HepG2 (cell line): ENCODE results near the gene MMP25. TPM values are rescaled to one million over a fixed set of nuclear protein-coding genes. Genes with fewer than 3 reads are reported as not detected.

Experiments
- GTF2F1 ChIP-seq: fragments of 150-350 bp; IDR thresholded peaks from 2 replicates; pipeline ENCODE4 v1.6.1; 2014; ENCODE audit warnings: low read length
- NFE2L1 ChIP-seq: sonication (generic); formaldehyde crosslinking; IDR thresholded peaks from 2 replicates; pipeline ENCODE4 v1.4.0; 2020; ENCODE audit warnings: missing genetic modification reagents, mild to moderate bottlenecking, borderline replicate concordance
- NFRKB ChIP-seq: fragments of 450-650 bp; IDR thresholded peaks from 2 replicates; pipeline ENCODE4 v1.6.1; 2017
- NR2F2 ChIP-seq: IDR thresholded peaks from 2 replicates; pipeline ENCODE4 v1.6.1; 2012; ENCODE audit warnings: low read depth, inconsistent platforms, borderline replicate concordance
- PCBP2 ChIP-seq: fragments of 200-400 bp; formaldehyde crosslinking; optimal IDR thresholded peaks from 2 replicates; pipeline ENCODE3; 2018; ENCODE audit warnings: low read length, low read depth; ENCODE audit not compliant: poor library complexity, severe bottlenecking
- RBM22 ChIP-seq: fragments of 200-400 bp; formaldehyde crosslinking; optimal IDR thresholded peaks from 2 replicates; pipeline ENCODE3; 2017; ENCODE audit warnings: mild to moderate bottlenecking, low read length, moderate library complexity
- SALL1 ChIP-seq: sonication (generic); formaldehyde crosslinking; IDR thresholded peaks from 2 replicates; pipeline ENCODE4 v1.8.0; 2022; ENCODE audit warnings: mild to moderate bottlenecking, missing genetic modification reagents
- ZEB1 ChIP-seq: IDR thresholded peaks from 2 replicates; pipeline ENCODE4 v1.6.1; 2012; ENCODE audit warnings: mild to moderate bottlenecking, low read depth, inconsistent platforms; ENCODE audit not compliant: insufficient replicate concordance
- ZFP36L1 ChIP-seq: sonication (generic); formaldehyde crosslinking; IDR thresholded peaks from 2 replicates; pipeline ENCODE4 v1.8.0; 2022; ENCODE audit warnings: mild to moderate bottlenecking, missing genetic modification reagents, moderate library complexity
- ZNF225 ChIP-seq: sonication (generic); formaldehyde crosslinking; IDR thresholded peaks from 2 replicates; pipeline ENCODE4 v1.4.0; 2020; ENCODE audit warnings: mild to moderate bottlenecking, missing genetic modification reagents
- ZNF333 ChIP-seq: sonication (generic); formaldehyde crosslinking; IDR thresholded peaks from 2 replicates; pipeline ENCODE4 v1.4.0; 2020; ENCODE audit warnings: mild to moderate bottlenecking, missing genetic modification reagents, borderline replicate concordance
- ZNF724P ChIP-seq: sonication (generic); formaldehyde crosslinking; IDR thresholded peaks from 2 replicates; pipeline ENCODE4 v1.8.0; 2022; ENCODE audit warnings: missing genetic modification reagents, borderline replicate concordance
- ZNF746 ChIP-seq: sonication (generic); formaldehyde crosslinking; IDR thresholded peaks from 2 replicates; pipeline ENCODE4 v1.8.0; 2022; ENCODE audit warnings: mild to moderate bottlenecking, missing genetic modification reagents
- ZNF777 ChIP-seq: sonication (generic); formaldehyde crosslinking; IDR thresholded peaks from 2 replicates; pipeline ENCODE4 v1.4.0; 2020; ENCODE audit warnings: missing genetic modification reagents
- ZSCAN29 ChIP-seq: sonication (generic); formaldehyde crosslinking; conservative IDR thresholded peaks from 2 replicates; pipeline ENCODE4 v1.4.0; 2020; ENCODE audit warnings: mild to moderate bottlenecking, missing genetic modification reagents
- polyA plus RNA-seq, 8 experiments: library from polyadenylated mRNA; depleted of rRNA in 3 of 8; stranded (reverse) in 7 of 8; unstranded in 1 of 8; fragments of >200 nt; fragmentation: Illumina TruSeq in 4 of 8; extraction: Trizol in 4 of 8; gene quantifications; 2 replicates each; pipeline versions ENCODE4 v1.2.1 to v1.2.3, GENCODE V29; 2011 to 2016; ENCODE audit warnings: low read depth in 4 of 8, missing spikeins in 1 of 8, mixed read lengths in 1 of 8; ENCODE audit not compliant: insufficient read depth in 1 of 8
- total RNA-seq, 5 experiments: library from RNA; depleted of rRNA; stranded (reverse); fragments of >200 nt; fragmentation: Illumina TruSeq; extraction: Trizol; gene quantifications; 2 replicates each; pipeline ENCODE4 v1.2.3, GENCODE V29; 2016; ENCODE audit warnings: low read depth in 1 of 5
- TF ChIP-seq, protein P1 (sequence below): IDR thresholded peaks from 2 replicates; pipeline ENCODE4 v1.6.1; 2016; ENCODE audit warnings: low read depth, missing genetic modification reagents, missing compliant biosample characterization
- TF ChIP-seq, protein P2 (sequence below), 2 experiments: IDR thresholded peaks; 2 replicates each; pipeline ENCODE4 v1.6.1; 2011 to 2012; ENCODE audit warnings: low read length in 2 of 2, borderline replicate concordance in 1 of 2, low read depth in 1 of 2, mild to moderate bottlenecking in 1 of 2, moderate library complexity in 1 of 2
- TF ChIP-seq, protein P3 (sequence below): sonication (generic); formaldehyde crosslinking; IDR thresholded peaks from 2 replicates; pipeline ENCODE4 v1.4.0; 2020; ENCODE audit warnings: mild to moderate bottlenecking, missing genetic modification reagents

The MMP25 gene
- total and polyA plus RNA-seq, 2 of the 13 experiments (the other 11 are each of a cell fraction or from before 2014, with no cell fraction given), result 0.04 to 0.08 TPM

DNA sequence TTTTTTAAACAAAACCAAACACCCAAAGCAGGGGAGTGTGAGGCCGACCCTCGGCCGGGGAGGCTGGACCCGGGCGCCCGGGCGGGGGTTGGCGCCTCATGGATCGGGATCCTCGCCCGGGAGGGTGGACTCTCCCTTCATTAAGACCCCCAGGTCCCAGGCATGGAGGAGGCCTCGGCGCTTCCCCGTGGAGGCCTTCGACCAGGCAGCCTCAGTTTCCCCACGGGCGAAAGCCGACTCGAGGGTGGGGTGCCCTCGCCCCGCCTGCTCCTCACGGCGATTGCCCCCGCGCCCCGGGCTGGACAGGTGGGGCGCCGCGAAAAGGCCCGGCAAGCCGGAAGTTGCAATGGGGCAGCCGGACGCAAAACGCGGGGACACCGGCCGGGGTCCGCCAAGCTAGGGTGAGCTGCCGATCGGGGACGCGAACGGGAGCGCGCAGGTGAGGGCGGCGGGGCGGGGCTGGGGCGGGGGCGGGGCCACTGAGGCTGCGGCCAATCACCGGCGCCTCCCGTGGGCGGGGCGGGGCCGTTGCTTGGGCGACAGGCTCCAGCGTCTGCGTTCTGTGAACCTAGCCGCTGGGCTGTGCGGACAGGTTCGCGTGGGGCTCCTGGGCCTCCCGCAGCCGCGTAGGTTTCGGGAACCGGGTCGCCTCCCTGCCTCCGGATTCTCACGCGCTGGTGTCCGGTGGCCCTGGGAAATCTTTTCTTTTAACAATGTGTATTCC is 60.0 kb downstream of the MMP25 start (continued):
- no peak for TF ChIP-seq ZSCAN29 (CRISPR knock-in tag)
- peak; percentile 29 for TF ChIP-seq ZEB1
- TF ChIP-seq GTF2F1, result no peak
- TF ChIP-seq, protein P1, sequence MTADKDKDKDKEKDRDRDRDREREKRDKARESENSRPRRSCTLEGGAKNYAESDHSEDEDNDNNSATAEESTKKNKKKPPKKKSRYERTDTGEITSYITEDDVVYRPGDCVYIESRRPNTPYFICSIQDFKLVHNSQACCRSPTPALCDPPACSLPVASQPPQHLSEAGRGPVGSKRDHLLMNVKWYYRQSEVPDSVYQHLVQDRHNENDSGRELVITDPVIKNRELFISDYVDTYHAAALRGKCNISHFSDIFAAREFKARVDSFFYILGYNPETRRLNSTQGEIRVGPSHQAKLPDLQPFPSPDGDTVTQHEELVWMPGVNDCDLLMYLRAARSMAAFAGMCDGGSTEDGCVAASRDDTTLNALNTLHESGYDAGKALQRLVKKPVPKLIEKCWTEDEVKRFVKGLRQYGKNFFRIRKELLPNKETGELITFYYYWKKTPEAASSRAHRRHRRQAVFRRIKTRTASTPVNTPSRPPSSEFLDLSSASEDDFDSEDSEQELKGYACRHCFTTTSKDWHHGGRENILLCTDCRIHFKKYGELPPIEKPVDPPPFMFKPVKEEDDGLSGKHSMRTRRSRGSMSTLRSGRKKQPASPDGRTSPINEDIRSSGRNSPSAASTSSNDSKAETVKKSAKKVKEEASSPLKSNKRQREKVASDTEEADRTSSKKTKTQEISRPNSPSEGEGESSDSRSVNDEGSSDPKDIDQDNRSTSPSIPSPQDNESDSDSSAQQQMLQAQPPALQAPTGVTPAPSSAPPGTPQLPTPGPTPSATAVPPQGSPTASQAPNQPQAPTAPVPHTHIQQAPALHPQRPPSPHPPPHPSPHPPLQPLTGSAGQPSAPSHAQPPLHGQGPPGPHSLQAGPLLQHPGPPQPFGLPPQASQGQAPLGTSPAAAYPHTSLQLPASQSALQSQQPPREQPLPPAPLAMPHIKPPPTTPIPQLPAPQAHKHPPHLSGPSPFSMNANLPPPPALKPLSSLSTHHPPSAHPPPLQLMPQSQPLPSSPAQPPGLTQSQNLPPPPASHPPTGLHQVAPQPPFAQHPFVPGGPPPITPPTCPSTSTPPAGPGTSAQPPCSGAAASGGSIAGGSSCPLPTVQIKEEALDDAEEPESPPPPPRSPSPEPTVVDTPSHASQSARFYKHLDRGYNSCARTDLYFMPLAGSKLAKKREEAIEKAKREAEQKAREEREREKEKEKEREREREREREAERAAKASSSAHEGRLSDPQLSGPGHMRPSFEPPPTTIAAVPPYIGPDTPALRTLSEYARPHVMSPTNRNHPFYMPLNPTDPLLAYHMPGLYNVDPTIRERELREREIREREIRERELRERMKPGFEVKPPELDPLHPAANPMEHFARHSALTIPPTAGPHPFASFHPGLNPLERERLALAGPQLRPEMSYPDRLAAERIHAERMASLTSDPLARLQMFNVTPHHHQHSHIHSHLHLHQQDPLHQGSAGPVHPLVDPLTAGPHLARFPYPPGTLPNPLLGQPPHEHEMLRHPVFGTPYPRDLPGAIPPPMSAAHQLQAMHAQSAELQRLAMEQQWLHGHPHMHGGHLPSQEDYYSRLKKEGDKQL, result no peak
- no peak for TF ChIP-seq NFE2L1 (CRISPR knock-in tag)
- no peak for TF ChIP-seq PCBP2
- no peak; the same call in 1 of the 2 replicates for TF ChIP-seq ZNF225
- 0 out of 2 replicates have a peak, but pooled peaks have one; percentile 45 for TF ChIP-seq ZNF746 (CRISPR knock-in tag)
- TF ChIP-seq, protein P2, sequence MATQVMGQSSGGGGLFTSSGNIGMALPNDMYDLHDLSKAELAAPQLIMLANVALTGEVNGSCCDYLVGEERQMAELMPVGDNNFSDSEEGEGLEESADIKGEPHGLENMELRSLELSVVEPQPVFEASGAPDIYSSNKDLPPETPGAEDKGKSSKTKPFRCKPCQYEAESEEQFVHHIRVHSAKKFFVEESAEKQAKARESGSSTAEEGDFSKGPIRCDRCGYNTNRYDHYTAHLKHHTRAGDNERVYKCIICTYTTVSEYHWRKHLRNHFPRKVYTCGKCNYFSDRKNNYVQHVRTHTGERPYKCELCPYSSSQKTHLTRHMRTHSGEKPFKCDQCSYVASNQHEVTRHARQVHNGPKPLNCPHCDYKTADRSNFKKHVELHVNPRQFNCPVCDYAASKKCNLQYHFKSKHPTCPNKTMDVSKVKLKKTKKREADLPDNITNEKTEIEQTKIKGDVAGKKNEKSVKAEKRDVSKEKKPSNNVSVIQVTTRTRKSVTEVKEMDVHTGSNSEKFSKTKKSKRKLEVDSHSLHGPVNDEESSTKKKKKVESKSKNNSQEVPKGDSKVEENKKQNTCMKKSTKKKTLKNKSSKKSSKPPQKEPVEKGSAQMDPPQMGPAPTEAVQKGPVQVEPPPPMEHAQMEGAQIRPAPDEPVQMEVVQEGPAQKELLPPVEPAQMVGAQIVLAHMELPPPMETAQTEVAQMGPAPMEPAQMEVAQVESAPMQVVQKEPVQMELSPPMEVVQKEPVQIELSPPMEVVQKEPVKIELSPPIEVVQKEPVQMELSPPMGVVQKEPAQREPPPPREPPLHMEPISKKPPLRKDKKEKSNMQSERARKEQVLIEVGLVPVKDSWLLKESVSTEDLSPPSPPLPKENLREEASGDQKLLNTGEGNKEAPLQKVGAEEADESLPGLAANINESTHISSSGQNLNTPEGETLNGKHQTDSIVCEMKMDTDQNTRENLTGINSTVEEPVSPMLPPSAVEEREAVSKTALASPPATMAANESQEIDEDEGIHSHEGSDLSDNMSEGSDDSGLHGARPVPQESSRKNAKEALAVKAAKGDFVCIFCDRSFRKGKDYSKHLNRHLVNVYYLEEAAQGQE (IDR thresholded peaks at IDR 0.05; ENCODE audit: borderline replicate concordance in 1 of 2, low read depth in 1 of 2, low read length in 2 of 2), result no peak
- TF ChIP-seq RBM22, result no peak
- TF ChIP-seq SALL1 (CRISPR knock-in tag), result peak; percentile 70
- TF ChIP-seq NFRKB, result no peak
- TF ChIP-seq ZNF724P (CRISPR knock-in tag), result peak; percentile 39; the same call in 1 of the 2 replicates
- peak; percentile 67; the same call in 1 of the 2 replicates for TF ChIP-seq ZNF333
- no peak; the same call in 1 of the 2 replicates for TF ChIP-seq ZFP36L1 (CRISPR knock-in tag)
- TF ChIP-seq ZNF777 (CRISPR knock-in tag), result peak; percentile 49; the same call in 1 of the 2 replicates
- peak; percentile 44; the same call in 1 of the 2 replicates for TF ChIP-seq NR2F2
- TF ChIP-seq, protein P3, sequence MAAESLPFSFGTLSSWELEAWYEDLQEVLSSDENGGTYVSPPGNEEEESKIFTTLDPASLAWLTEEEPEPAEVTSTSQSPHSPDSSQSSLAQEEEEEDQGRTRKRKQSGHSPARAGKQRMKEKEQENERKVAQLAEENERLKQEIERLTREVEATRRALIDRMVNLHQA (CRISPR knock-in tag), result no peak
